HG02588 (cell line): Measurements from ENCODE around the gene CCDC88C.

ENCODE experiments used
- ATAC-seq: cut with Tn5 transposase; IDR thresholded peaks from one replicate; pipeline ENCODE4 v1.9.1; 2021; ENCODE audit warnings: mild to moderate bottlenecking, moderate library complexity; ENCODE audit not compliant: unreplicated experiment

The CCDC88C gene

GRCh38 chr14:91350813-91351511 is 66.7 kb downstream of the CCDC88C start:
- peak; percentile 61 for ATAC-seq

- ATAC-seq = no peak
These were observed 67.2 kb downstream of the CCDC88C start for GRCh38 chr14:91350483-91350812.

GRCh38 chr14:91349481-91350074 is 68.0 kb downstream of the CCDC88C start:
- peak; percentile 60 for ATAC-seq

GRCh38 chr14:91348845-91349465 is 68.7 kb downstream of the CCDC88C start:
- ATAC-seq = peak; percentile 2

GRCh38 chr14:91346838-91347173 is 70.8 kb downstream of the CCDC88C start:
- no peak for ATAC-seq

DNA sequence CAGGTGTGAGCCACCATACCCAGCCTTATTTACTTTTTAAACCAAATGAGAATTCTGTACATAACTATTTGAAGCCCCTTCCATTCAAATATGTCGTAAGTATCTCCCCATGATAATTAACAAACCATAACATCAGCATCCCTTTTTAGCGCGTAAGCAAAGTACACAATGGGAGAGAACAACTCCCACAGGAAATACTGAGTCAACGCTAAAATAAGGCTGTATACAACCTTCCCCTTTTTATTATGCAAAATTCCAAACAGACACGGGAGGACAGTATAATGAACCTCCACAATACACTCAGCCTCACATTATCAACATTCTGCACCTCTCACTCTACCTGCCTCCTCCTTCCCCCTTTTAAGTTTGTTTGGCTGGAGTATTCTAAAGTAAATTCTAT is 73.5 kb downstream of the CCDC88C start:
- ATAC-seq = no peak

DNA sequence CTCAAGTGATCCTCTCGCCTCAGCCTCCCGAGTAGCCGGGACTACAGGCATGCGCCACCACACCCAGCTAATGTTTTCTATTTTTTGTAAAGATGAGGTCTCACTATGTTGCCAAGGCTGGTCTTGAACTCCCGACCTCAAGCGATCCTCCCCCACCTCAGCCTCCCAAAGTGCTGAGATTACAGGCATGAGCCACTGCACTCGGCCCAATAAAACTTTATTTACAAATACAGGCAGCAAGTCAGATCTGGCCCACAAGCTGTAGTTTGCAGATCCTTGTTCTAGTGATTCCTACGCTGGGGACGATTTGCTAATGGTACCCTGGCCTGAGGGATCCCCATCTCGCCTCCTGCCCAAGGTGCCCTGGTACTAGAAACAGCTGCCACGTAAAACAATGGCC is 74.6 kb downstream of the CCDC88C start:
- no peak for ATAC-seq

DNA sequence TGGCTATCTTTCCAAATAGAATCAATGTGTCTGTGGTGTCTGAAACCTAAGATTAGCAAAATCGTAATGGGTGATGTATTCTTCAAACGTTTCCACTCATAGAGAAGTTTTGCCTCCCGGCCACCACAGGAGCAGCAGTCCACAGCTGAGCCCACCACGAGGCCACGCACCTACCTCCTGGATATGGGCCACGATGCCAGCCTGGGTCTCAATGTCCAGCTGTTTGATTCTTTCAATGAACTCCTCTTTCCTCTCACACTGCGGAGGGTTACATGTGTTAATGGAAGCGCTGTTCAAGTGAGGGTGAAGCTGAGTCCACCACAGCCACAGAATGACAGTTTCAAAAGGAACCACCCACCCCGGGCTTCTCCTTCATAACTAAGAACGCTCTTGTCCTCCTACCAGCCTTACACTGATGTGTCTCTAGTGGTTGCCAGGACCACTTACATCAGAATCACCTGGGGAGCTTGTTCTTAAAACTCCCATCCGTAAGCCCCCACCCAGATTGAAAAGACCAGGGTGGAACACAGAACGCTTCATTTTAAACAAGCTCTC is 75.3 kb downstream of the CCDC88C start:
- ATAC-seq = no peak

- no peak for ATAC-seq
These were observed 75.9 kb downstream of the CCDC88C start for GRCh38 chr14:91341751-91342154.

- ATAC-seq = no peak
These were observed 76.3 kb downstream of the CCDC88C start for GRCh38 chr14:91341334-91341733.

- no peak for ATAC-seq
These were observed 77.8 kb downstream of the CCDC88C start for GRCh38 chr14:91339671-91340369.

- ATAC-seq = no peak
These were observed 78.5 kb downstream of the CCDC88C start for GRCh38 chr14:91339076-91339475.

DNA sequence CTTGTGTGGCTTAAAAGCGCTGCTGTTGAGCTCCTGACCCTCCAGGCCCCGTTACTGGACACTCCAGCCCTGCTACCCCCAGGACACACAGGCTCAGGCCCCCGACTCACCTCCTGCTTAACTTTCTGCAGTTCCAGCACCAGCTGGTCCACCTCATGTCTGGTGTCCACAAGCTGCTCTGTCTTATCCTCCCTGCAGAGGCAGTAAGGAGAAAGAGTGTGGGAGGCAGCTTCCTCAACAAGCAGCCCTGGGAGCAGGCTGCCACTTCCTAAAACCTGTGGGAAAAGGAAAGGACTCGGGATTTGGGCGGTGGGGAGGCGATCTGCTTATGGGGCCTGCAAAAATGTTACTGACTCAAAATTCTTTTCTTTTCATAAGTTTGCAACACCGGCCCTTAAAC is 79.2 kb downstream of the CCDC88C start:
- ATAC-seq = no peak

DNA sequence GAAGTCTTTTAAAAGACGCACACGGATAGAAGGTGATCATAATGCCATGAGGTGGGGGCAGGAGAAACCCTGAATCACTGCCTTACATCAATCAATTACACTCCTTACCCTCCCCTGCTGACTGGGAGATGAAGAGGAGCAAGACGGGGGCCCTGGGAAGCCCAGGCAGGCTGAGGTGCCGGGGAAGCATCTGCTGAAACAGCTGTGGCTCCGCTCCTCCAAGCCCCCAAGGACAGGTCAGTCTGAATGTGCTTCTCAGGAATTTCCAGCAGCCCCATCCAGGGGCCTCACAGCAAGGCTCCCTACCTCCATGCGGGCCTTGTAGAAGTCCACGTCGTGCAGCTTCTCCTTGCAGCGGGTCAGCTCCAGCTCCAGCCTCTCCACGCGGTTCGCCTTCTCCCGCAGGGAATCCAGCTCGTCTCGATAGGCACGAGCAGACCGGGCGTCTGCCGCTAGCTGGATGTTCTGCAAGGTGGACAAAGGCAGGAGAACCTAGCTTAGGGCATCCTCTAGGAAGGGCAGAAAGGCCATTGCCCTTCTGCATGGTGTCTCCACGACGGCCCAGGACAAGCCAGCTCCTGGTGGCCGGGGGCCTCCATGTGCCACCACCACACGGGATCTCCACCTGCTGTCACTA is 79.8 kb downstream of the CCDC88C start:
- no peak for ATAC-seq

- ATAC-seq = no peak
These were observed 81.5 kb downstream of the CCDC88C start for GRCh38 chr14:91336093-91336450.

- ATAC-seq = no peak
These were observed 82.2 kb downstream of the CCDC88C start for GRCh38 chr14:91335191-91336092.

DNA sequence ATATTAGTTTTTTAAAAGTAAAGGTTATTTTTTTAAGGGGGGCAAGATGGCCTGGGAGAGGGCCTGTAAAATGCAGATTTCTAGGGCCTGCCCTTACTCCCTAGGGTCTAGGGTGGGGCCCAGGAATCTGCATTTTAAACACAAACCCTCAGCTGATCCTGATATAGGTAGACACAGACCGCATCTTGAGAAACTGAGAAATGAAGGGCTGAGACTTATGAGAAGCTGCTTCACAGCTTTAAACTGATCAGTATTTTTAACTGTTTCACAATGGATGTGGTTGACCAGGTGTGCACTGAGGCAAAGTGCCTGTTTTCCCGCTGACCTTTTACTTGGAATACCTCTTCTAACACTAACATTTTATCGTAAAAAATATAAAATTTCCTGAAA is 84.0 kb downstream of the CCDC88C start:
- no peak for ATAC-seq

- ATAC-seq = no peak
These were observed 84.5 kb downstream of the CCDC88C start for GRCh38 chr14:91332986-91333649.

- no peak for ATAC-seq
These were observed 85.2 kb downstream of the CCDC88C start for GRCh38 chr14:91332171-91332985.
